SW 1271 (cell line): ENCODE results near the gene PFKFB2.

Experiments
- DNase-seq, 2 experiments: peaks; one replicate each; lab custom pipeline; 2025; lab: John Stamatoyannopoulos, UW

Gene PFKFB2

DNA sequence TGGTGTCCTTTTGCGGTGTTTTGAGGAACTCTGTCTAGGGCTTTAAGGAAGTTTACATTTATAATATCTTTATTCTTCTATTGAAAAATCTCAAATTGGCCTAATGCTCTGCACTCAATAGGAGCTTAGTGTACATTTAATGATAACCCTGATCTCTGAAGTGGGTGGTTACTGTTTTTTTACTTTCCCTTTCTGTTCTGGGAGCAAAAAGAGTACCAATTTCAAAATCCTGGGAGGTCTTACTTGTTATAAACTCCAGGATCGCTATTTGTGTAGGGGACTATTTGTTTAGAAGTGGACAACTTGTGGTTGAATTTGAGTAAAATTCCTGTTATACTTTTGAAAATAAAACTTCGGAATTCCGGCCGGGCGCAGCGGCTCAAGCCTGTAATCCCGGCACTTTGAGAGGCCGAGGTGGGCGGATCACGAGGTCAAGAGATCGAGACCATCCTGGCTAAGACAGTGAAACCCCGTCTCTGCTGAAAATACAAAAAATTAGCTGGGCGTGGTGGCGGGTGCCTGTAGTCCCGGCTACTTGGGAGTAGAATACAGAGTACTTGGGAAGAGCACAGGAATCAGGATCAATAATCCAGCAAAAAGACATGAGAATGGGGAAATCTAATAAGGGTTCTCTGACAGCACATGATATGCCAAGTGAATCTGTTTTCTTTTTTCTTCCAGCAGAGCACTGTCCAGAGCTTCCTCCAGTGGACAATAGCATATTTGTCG is 36.7 kb downstream of the PFKFB2 start:
- DNase-seq, result no peak

DNA sequence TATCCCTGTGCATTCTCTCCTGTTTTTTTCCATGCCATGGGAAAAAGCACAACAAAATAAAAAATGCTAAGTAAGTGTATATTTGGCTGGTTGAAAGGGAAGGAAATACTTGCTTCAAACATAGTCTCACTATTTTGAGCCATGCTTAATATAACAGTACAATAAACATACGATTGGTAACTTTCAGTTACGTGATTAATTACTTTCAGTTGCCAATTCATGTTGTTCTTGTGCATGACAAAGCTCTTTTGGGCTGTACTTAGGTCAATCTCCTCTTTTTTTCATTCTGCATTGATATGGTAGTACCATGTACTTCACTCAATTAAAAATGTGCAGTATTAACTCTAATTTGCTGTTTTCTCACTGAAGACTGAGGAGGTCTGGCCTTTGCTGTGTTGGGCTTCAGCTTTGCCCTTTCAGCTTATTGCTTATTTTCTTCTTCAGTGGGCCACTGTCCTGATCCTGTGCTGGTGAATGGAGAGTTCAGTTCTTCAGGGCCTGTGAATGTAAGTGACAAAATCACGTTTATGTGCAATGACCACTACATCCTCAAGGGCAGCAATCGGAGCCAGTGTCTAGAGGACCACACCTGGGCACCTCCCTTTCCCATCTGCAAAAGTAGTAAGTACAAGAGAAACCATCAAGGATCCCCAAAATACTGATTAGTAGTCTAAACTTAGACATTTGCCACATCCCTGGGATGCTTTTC is 38.3 kb downstream of the PFKFB2 start:
- DNase-seq, result no peak

DNA sequence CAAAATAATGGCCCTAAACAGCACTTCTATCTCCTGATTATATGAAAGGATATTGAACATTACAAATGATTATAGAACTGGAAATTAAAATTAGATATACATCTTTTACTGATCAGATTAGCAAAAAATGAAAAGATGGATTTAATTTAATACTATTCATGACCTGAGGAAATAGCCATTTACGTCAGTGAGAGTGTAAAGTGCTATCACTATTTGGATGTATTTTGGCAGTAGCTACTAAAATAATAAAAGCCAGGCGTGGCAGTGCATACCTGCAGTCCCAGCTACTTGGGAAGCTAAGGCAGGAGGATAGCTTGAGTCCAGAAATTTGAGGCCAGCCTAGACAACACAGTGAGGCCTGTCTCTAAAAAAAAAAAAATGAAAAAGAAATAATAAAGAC is 40.9 kb downstream of the PFKFB2 start:
- no peak for DNase-seq

DNA sequence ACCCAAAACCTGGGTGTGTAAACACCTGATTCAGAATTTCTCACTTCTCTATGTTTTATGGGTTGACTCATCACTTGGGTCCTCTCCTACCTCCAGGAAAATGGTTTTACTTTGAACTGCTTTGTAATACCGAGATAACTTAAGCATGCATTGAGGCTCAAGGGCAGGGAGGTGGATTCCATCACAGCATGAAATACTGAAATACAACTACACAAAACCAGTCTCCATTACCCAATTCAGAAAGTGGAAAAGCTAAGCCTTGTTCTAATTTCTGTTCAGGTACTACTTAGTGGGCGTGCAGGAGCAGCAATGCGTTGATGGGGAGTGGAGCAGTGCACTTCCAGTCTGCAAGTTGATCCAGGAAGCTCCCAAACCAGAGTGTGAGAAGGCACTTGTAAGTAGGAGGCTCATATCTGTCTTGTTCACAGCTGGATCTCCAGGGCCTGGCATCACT is 44.8 kb downstream of the PFKFB2 start:
- DNase-seq, result no peak

DNA sequence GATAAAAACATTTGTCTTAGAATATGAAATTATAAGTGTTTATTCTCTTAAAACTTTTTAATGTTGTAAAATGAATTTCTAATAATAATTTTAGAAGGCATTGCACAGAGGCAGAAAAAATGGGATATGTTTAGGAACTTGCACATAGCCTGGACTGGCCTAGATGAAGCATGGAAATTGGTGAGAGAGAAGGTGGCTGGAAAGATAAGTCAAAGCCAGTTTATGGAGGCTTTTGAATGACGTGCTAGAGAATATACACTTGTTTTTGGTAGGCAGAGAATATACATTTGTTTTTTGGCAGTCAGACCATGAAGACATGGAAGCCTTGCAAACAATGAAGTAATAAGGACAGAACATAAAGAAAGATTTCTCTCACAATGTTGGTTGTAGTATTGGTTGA is 48.6 kb downstream of the PFKFB2 start:
- no peak for DNase-seq

DNA sequence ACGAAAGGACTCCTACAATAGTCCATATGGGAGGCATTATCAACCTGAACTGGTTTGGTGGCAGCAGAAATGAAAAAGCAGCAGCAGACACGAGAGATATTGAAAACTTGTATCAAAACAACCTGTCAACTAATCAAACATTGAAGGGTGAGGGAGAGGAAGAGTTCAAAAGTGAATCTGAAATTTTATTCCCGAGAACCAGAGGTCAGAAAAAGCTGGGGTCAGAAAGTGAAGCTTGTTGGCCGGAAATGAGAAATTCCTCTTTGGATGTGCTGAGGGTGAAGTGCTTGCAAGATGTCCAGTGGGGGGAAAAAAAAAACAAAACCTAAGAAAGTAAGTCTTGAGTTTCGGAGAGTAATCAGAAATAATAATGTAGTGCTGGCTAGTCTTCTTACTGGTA is 49.1 kb downstream of the PFKFB2 start:
- no peak for DNase-seq

DNA sequence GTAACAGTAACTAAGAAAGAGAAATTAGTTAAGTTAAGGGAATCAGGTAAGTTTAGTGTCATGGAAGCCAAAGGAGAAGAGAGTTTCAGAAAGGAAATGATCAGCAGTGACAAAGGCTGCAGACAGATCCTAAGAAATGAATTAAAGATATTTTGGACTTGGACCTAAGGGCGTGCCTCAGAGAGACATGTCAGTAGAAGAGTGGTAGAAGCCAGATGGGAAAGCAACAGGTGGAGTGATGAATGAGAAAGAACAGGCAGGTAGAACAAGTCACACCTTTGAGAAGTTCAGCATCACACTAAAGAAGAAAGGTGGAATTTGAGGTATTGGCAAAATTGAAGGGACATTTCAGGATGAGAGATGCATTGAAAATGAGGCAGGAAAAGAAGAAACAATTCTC is 49.6 kb downstream of the PFKFB2 start:
- DNase-seq, result no peak

DNA sequence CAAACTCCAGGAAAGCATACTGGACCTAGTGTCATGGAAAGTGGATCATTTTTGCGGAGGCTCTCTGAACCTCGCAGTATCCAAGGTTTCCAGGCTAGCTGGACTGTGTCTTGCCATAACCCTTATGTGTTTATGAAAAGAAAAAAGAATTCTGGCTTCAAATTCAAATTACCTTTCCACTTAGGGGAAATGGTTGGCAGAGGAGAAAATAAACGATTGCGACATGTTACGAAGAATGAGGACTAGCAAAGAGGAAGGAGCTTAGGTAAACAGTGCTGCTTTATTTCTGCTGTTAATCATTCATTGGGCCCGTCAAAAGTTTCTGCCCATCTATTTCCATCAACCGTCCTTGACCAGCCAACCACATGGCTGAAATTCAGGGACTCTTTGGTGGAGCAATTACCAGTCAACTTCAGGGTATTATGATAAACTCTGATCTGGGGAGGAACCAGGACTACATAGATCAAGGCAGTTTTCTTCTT is 50.9 kb downstream of the PFKFB2 start, which contains the start of gene C4BPA:
C4BPA (plus strand) TSS at position 342 of the 482 bp plus-strand sequence. CDS start 8,793 bp downstream, outside the sequence.
- no peak for DNase-seq

DNA sequence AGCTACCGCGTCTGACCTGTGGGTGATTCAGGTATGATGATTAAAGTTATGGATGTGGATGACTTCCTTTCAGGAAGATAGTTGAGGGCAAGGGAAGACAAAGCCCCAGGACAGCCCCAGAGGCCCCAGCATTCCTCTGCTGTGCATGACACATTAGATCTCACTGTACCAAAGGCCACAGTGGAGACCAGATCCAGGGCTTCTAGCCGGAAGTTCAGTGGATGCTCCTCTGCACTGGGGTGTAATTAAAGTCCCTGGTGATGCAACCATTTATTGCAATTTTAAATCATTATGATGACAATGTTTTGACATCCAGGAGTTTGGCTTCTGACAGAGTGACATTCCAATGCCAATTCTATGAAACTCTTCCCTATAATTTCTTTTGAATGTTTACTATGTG is 55.9 kb downstream of the PFKFB2 start:
- no peak for DNase-seq

DNA sequence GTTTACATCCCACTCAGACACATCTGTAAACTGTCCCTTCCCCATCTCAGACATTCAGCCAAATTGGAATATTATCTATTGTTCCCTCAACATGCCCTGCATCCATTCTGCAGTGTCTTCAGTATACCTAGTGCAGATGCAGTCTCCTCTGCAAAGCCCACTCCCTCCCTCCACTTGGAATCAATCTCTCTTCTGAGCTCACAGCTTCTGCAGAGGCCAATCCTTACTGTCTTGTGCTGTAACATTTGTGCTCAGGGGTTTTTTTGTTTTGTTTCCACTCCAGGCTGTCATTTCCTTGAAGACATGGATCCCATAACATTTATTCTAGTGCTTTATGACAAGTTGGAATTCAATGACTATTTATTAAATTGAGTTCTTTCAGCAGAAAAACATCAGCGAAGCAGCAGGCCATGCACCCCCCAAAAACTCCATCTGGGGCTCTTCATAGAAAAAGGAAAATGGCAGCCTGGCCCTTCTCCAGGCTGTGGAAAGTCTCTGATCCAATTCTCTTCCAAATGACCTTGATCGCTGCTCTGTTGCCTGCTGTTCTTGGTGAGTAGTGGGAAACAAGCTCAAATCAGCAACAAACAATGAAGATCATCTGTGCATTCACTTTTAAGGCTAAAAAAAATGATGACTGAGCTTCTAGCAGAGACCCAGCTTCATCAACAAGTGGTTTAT is 59.7 kb downstream of the PFKFB2 start:
- no peak for DNase-seq

DNA sequence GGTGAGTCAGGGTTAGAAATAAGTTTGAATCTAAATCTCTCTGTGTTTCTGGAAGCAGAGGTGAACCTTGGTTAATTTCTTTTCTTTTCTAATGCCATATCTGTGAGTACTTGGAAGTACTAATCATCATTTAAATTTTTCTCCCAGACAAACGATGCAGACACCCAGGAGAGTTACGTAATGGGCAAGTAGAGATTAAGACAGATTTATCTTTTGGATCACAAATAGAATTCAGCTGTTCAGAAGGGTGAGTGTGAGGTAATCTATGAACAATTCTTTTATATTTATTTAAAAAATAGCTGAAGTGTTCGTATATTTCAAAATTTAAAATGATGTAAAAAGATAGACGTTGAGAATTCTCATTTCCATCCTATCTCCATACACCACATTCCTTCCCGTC is 62.2 kb downstream of the PFKFB2 start:
- no peak for DNase-seq

DNA sequence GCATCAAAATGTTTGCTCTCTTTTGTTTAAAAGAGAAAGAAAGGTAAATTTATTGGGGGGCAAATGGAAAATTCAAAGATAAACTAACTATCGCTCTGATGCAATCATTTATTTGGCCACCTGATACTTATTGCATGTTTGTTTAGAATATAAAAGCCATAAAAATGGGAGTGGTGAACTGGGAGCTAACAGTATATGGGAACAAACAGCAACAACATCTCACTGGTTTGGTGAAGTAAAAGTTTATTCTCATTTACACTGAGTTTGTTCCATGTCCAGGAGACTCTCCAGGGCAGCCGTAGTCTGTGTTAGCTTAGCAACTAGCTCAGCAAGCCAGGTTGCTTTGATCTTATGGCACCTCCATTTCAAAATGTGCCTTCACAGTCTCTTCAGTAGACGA is 71.3 kb downstream of the PFKFB2 start:
- no peak for DNase-seq

DNA sequence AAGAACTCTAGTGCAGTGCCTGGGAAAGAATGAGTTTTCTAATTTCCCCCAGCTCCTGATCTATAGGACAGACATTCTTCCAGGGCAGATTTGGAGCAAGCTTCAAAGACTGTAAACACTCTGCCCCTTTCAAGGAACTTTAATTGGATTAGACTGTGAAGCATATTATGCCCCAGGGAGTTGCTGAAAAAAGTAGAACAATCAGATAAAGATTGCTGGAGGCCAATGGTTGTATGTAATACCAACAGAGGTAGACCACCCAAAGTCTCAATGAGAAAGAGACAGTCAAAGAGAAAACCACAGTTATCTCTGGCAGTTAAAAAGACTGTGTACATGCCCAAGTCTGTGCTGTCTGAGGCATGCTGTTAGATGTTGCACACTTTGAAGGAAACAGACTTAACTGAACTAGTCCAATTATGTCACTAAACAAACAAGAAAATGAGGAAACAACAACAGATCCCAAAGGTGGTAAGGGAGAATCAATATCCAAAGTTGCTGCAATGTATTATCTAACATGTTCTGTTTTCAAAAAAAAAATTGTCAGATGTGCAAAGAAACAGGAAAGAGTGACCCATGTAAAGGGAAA is 75.4 kb downstream of the PFKFB2 start:
- no peak for DNase-seq

DNA sequence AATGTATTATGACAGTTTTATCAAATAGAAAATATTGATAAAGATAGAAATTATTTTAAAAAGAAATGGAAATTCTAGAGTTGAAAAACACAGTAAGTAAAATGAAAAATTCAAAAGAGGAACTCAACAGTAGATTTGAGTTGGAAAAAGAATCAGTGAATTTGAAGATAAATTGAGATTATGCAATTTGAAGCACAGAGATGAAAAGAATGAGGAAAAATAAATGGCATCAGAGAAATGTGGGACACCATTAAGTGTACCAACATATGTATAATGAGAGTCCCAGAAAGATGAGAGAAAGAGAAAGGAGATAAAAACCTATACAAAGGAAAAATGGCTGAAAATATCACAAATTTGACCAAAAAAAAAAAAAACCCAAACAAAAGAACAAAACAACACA is 76.0 kb downstream of the PFKFB2 start:
- no peak for DNase-seq
